Activated gamma-delta T cell treated with Interleukin-2 at 50 U/mL for 16 hours (primary cell): ENCODE measurements around the gene GSKIP.
A peak's percentile ranks its signal among the peaks of the same experiment; 100 is the strongest.

Experiments
- DNase-seq: peaks from one replicate; pipeline ENCODE4 v3.0.0-alpha.2; 2020

The GSKIP gene

DNA sequence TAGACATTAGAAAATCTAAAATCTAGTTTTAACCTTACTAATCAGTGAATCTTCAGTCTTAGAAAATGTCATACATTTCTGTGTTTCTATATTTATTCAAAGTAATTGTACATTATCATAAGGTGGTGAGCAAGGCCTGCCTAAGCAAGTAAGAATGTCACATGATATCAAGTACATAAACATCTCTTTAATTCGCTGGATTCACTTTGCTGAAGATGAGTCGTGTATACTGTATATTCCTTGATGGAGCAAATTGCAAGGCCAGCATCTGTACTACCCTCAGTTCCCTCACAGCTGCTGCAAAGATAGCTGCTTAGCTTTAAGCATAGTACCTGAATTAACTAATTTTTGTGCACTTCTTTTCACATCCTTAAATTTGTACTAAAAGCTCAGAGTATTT lies 20.1 kb downstream of the GSKIP start:
- no peak for DNase-seq

DNA sequence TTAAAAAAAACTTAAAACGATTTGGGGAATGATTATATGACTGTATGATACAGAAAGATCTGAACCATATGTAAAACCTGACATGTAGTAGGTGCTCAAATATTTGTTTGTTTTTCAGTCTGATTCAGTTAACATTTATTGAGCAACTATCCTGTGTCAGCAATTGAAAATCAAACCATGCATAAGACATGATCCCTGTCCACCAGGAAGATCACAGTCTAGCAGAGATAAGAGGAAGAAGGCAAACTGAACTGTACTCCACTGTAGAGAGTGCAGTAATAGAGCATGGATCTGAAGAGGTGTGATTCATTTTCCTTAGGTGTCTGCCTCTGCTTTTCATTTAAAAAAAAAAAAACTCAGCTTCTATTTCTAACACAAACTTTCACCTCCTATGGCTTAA lies 20.7 kb downstream of the GSKIP start:
- no peak for DNase-seq

DNA sequence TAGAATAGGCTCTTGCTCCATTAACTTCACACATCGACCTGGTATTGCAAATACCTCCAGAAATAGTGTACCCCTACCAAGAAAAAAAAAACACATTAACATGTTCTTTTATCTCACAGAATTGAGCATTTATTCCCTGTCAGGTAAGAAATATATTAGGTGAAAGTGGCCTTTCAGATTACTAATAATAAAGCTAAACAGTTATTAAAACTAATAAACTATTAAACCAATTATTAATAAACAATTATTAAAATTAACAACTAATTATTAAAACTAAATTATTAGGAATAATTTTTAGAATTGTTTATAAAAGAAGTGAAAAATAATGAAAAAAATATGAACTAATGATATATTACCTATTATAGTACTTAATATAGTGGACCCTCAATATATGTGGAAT lies 21.4 kb downstream of the GSKIP start:
- no peak for DNase-seq

DNA sequence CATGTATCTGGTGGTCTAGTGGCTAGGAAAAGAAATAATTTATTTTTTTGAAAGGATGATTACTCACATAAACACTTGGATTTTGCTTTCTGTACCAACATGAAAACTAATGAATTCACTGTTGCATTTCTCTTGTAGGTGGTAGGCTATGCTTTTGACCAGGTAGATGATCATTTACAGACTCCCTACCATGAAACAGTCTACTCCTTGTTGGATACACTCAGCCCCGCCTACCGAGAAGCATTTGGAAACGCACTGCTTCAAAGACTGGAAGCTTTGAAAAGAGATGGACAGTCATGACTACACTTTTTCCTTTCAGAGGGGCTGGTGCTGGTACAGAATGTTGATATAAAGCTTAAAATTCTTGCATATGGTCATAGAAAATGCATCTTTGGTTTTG lies 22.1 kb downstream of the GSKIP start:
- DNase-seq: no peak

DNA sequence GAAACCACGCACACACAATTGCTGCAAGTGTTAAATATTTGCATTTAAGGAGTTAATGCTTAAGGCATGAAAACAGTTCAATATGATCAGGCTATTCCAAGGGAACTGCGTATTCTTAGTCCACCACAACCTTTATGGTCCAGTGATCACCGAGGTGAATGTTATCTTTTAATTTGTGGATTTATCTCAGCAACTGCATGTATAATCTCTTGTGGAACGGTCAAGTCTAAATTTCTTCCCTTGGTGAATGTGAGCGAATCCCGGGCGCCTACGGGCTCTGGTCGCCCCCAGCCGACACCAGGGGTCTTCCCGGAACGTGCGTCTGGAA lies 27.6 kb downstream of the GSKIP start:
- no peak for DNase-seq

DNA sequence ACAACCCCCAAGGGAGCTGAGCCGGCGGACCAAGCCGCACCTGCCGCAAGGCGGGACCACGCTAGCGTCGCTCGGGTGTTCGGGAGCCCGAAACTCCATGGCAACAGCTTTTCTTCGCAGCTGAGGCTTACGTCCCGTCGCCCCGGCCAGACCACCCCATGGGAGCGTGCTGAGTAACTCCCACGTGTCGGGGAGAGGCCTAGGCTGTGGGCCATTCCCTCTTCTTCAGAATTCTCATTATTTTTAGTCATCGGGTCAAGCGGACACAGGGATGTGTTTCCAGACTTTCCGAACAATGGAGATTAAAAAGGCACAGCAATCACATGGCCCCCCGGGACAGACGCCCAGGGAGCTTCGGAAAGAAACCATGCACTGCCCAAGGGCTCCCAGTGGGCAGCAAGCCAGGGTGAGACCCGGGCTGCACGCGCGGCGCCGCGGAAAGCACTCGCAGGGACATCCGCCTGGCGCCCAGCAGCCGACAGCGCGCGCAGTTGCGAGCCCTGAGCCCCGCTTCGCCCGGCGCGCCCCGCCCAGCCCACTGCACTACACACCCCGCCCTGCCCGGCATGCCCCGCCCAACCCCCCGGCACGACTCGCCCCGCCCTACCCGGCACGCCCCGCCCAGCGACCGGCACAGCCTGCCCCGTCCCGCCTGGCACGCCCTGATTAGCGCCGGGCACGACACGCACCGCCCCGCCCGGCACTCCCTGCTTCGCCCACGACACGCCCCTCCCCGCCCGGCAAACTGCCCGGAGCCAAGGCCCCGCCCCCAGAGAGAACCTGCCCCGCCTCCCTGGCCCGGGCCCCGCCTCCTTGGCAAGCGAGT lies 28.2 kb downstream of the GSKIP start:
- peak; percentile 99 for DNase-seq

DNA sequence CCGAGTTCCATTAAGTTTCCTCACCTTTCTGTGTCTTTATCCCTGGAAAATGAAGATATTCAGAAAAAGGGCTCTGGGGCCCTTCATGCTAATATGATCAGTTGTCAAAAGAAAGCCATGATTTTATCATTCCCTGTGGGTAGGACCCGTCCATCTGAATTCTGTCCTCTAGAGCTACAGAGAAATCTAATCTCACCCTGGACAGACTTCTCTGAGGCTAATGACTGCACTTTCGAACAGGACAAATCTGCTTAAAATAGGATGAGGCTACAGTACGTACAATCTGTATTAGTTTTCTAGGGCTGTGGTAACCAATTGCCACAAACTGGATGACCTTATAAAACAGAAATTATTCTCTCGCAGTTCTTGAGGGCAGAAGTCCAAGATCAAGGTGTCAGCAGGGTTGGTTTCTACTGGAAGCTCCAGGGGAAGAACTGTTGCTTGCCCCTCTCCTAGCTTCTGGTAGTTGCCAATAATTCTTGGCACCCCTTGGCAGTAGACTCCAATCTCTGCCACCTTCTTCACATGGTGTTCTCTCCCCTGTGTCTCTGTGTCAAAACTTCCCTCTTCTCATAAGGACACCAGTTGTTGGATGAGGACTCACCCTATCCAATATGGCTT lies 29.9 kb downstream of the GSKIP start:
- no peak for DNase-seq

DNA sequence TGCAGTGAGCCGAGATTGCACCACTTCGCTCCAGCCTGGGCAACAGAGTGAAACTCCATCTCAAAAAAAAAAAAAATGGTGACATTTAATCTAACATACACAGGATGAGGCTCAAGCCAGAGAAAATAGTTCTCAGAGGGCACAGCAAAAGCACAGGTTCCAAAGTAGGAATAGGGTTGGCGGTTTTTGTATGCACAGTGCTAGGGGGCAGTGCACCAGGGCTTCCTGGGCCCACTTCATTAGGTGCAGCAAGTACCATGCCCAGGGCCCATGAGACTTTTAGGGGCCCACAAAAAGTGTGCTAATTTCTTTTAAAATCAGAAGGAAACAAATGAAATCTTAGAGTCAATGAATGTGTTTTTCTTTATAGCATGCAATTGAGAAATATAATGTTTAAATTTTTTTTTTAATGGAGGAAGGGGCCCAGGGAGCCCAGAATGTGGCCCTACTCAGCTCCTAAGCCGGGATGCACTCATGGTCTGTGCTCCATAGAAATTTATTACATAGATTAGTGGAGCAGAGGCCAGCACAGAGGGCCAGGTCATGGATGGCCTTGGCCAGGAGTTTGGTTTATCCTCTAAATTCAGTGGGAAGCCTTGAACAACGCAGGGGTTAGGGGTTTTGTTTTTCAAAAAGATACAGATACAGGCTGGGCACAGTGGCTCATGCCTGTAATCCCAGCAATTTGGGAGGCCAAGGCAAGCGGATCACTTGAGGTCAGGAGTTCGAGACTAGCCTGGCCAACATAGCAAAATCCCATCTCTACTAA lies 30.9 kb downstream of the GSKIP start:
- no peak for DNase-seq

DNA sequence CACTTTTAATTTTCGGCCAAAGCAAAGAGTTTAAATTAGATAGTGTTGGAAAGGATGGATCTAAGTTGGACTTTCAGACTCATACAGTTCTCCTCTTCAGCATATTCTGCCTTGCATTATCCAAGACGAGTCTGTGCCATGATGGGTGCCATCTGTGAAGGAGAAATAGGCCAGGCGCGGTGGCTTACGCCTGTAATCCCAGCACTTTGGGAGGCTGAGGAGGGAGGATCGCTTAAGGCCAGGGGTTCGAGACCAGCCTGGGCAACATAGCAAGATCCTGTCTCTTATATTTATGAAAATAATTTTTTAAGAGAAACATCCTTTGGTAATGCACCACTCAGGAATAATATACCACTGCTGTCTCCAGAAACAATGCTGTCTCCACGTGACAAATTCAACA lies 35.1 kb downstream of the GSKIP start:
- DNase-seq: no peak

DNA sequence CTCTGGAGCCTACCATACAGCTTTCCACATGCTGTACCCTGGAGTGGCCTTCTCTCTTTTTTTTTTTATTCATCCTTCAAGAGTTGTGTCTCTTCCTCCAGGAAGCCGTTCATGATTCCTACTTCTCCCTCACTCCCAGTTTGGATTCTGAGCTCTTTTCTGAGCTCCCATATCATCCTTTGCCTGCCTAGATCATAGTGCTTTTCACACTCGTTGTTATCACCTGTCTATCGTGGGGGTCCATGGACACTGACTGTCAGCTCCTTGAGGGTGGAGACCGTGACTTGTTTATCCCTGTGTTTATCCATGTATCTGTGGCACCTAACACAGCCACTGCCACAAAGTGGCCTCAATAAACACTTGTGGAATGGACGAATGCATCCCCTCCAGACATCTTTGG lies 35.6 kb downstream of the GSKIP start:
- no peak for DNase-seq

DNA sequence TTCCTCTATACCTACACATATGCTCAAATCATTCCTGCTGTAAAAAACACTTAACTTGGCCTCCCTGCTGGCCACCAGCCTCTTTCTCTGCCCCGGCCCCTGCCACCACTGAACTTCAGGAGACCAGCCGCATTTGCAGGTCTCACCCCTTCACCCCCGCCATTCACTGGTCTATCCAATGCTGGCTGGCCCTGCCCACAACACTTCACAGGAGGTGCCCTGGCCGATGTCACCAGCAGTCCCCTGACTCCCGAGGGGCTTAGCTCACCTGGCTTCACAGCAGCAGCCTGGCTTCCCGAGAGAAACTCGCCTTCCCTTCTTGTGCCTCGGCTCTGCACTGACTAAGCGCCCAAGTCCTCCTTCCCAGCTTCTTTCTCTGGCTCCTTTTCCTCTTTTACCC lies 36.1 kb downstream of the GSKIP start:
- no peak for DNase-seq

DNA sequence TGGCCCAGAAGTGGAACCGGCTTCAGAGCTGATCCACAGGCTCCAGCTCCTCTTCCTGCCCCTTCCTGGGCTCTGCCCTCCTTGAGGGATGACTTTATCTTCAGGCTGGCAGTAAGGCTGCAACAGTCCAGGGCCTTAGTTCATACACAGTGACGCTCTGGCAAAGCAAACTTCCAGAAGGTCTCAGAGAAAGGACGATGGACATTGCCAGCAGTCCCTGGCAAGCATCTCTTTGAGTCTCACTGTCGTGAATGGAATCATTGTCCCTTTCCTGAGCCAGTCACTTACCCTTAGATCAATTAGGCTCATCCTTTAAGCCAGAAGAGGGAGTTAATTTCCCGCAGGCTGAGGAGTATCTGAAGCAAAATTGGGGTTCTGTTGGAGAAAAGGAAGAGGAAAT lies 37.2 kb downstream of the GSKIP start:
- no peak for DNase-seq

DNA sequence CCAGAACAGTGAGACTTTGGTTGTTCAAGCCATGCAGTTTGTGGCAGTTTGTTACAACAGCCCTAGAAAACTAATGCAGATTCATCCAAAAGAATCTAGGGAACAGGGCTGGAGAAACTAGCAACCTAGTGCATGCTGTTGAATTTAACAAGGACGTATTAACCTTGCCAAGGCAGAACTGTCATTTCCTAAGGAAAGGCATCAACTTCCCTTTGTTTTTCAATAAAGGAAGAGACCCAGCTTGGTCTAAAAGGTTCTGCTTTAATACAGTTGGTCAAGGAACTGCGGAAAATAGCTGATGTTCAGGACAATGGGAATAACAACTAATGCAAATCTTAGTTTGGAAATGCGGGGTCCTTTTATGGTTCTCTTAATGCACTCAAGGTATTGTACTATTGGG lies 40.1 kb downstream of the GSKIP start:
- DNase-seq: no peak

DNA sequence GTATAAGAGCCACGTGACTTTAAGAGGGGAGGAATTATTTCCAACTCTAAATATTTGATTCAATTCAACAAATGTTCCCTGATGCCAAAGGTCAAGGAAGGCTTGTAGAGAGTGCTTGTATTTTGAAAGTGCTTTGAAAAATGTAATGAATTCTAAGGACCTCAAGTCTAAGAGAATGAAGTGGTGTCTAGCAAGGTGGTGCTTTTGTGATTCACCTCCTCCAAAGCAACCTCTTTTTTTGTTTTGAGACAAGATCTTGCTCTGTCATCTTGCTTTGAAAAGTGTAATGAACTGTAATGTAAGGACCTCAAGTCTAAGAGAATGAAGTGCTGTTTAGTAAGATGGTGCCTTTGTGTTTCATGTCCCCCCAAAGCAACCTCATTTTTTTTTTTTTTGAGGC lies 42.4 kb downstream of the GSKIP start:
- DNase-seq: no peak

DNA sequence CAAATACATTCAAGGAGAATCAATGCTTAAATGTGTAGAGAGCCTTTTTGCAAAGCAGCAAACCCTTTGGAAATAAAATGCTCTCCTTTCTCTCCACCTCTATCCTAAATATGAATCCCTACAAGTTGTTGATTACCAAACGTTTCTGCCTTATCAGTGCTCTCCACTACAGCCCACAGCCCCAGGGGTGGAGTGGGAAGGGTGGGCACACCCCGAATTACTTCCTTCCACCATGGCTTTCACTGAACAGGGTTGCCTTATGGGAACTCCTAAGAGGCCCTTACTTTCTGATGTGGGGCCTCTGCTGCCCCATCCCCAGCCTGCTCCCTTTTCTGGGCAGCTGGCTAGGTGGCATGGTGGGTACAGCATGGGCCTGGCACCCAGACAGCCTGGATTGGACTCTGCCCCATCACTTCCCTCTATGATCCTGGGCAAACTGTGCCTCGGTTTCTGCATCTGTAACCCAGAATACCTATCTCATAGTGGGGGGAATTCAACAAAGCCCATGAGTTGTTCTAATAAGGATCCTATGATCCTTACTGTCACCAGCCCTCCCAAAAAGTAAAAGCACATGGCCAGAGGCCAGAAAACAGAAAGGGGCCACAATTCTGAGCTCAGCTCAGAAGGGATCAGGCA lies 44.7 kb downstream of the GSKIP start:
- no peak for DNase-seq

DNA sequence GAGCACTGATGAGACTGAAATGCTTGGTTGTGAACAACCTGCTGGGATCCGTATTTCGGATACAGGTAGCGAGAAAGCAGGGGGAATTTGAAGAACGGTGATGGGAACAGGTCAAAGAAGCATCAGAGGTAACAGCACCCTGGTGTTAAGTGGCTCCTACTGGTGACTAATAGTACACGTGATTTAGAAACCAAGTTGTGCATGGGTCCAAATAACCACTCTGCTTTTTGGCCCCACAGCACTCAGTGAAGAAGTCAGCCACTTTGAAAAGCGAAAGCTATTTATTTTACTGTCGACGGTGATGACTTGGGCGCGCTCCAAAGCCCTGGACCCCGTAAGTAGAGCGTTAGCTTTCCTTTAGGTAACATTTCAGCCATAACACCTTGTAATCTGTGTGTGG lies 45.3 kb downstream of the GSKIP start:
- DNase-seq: no peak

DNA sequence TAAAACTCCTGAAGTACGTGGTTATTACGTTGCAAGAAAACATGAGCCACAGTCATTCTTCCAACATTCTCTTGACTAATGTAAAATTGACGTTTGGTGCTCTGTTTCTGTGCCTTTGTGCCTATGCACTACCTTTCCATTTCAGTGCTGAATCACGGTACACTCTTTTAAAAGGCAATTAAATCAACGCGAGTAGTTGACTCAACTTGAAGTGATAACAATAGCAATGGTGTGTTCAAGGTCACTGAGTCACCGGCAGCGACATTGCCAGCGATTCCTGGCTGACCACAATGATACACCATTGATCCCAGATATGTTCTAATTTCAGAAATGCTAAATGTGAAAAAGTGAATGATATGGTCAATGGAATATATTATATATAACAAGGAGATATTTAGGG lies 46.4 kb downstream of the GSKIP start:
- DNase-seq: no peak

DNA sequence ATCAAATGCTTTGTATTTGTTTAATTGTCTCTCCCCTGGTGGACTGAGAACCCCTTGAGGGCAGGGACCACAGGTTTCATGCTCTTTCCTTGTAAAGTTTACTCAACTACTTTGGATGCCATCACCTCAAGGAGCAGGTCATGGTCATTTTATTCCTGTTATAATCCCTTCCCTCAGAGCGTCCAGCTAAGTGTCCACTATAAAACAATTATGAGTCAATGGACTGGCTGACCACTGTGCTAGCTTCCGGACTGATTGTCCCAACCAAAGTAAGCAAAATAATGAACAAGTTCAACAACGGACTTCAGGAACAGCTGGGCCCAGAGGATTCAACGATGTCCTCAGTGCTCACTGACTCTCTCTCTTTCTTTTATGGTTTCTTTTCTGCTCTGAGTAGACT lies 46.8 kb downstream of the GSKIP start:
- DNase-seq: no peak

DNA sequence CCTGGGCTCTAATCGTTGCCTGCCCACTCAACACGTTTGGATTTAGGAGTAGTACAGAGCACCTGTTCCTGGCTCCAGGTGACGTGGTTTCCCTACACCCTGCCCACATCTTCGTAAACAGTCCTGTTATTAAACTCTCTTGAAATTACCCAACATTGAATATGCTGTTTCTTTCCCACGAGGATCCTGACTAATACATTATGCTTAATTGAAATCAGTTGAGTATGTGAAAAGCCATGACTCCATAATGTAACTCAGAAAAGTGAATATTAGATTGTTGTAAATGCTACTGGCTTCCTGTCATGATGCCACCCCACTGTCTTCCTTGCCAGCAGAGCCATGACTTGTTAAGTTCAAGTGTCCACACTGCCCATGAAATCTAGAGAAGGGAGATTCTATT lies 50.2 kb downstream of the GSKIP start:
- no peak for DNase-seq

DNA sequence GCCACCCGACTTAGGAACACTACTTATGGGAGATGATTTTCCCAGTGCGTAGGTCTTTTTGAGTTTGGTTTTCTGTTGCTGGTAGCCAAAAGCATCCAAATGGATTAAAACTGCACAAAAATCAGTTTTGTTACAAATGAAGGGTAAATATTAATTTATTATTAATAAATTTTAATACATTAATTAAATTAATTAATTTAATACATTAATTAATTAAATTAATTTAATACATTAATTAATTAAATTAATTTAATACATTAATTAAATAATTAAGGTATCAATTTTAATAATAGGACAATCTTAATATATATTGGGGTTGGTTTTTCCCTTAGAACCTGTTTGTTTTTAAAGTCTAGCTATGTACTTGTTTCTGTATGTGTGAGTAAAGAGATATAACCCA lies 52.2 kb downstream of the GSKIP start:
- no peak for DNase-seq

DNA sequence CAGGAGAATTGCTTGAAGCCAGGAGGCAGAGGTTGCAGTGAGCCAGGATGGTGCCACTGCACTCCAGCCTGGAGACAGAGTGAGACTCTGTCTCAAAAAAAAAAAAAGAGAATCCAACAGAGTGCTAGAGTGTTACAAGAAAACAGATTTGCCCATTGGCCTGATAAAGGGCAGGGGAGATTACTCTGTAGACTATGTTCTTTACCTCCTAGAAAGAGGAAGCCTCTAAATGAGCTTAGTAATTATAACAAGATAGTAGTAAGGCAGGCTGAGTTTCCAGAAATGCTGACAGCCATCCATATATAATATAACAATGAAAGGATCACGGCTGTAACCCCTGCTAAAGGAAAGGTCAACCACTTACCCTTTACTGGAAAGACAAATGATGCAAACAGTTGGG lies 53.0 kb downstream of the GSKIP start:
- no peak for DNase-seq

DNA sequence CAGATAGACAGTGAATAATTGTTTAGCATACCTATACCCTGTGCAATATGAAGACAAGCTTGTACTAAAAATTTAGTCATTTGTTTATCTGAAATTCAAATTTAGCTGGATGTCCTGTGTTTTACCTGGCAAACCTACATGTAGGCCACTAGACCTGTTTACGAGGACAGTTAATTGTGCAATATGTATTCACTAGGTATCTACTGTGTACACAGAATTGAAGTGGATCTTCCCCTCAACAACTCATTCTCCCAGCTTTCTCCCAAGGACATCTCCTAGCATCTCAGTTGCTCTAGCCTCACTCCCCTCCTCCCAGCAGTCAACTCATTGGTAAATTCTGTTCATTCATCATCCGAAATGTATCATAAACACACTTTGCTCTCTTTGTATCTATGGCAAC lies 53.9 kb downstream of the GSKIP start:
- no peak for DNase-seq

DNA sequence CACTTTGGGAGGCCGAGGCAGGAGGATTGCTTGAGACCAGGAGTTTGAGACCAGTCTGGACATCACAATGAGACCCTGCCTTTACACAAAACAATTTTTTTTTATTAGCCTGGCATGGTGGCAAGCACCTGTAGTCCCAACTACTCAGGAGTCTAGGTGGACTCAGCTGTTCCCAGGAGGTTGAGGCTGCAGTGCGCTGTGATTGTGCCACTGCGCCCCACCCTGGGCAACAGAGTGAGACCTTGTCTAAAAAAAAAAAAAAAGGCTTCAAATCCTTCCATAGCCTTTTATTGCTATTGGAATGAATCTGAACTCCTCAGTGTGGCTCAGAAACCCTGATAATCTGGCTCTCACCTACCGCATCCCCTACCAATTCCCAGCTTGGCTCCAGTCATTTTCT lies 54.7 kb downstream of the GSKIP start:
- DNase-seq: no peak

DNA sequence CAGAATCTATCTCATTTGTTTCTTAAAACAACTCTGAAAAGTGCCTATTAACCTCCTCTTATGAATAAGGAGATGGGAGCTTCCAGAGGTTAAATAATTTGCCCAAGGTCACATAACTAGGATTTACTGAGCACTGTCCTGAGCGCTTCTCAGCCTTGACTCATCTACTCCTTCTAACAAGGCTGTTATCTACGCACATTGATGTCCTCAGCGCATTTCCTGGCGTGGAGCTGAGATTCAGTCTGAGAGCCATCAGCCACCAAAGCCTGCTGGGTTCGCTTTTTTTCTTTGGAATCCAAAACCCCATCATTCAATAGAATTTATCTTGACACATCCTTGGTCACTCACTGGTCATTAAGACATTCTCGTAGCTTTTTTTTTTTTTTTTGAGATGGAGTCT lies 57.9 kb downstream of the GSKIP start:
- DNase-seq: no peak
